Ramos (cell line): Measurements from ENCODE around the gene DDX1.
"Not testable (repeated sequence)": the region's sequence is repeated elsewhere in the genome, so short reads cannot be mapped to it uniquely, and the experiment has no call there.

Source experiments
- in situ Hi-C: fragments of 300-500 bp; cut with MboI; formaldehyde crosslinking; loops from one replicate; pipeline ENCODE4 v1.14.3; 2022; ENCODE audit warnings: low sequenced_read_pairs; ENCODE audit not compliant: unreplicated experiment

DDX1 gene

GRCh38 chr2:15591692-15592463 lies at the start of gene DDX1:
DDX1 (plus strand) TSS chr2:15591868; CDS start chr2:15591934, 66 bp downstream.
- in situ Hi-C loops, result loop anchor here (25.0 kb wide), 1 partner anchor 455 kb away; no protein-coding TSS in a partner anchor

DNA sequence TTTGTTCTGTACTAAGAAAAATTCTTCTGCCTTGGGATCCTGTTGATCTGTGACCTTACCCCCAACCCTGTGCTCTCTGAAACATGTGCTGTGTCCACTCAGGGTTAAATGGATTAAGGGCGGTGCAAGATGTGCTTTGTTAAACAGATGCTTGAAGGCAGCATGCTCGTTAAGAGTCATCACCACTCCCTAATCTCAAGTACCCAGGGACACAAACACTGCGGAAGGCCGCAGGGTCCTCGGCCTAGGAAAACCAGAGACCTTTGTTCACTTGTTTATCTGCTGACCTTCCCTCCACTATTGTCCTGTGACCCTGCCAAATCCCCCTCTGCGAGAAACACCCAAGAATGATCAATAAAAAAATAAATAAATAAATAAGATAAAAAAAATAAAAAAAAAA lies 49.4 kb upstream of the DDX1 start:
- in situ Hi-C loops, result not testable (repeated sequence)

- in situ Hi-C loops, result no loop called here
These were observed 48.6 kb upstream of the DDX1 start for GRCh38 chr2:15543053-15543452.

GRCh38 chr2:15543541-15543940 lies 48.1 kb upstream of the DDX1 start:
- in situ Hi-C loops, result no loop called here

GRCh38 chr2:15544227-15544626 lies 47.4 kb upstream of the DDX1 start:
- in situ Hi-C loops, result no loop called here

DNA sequence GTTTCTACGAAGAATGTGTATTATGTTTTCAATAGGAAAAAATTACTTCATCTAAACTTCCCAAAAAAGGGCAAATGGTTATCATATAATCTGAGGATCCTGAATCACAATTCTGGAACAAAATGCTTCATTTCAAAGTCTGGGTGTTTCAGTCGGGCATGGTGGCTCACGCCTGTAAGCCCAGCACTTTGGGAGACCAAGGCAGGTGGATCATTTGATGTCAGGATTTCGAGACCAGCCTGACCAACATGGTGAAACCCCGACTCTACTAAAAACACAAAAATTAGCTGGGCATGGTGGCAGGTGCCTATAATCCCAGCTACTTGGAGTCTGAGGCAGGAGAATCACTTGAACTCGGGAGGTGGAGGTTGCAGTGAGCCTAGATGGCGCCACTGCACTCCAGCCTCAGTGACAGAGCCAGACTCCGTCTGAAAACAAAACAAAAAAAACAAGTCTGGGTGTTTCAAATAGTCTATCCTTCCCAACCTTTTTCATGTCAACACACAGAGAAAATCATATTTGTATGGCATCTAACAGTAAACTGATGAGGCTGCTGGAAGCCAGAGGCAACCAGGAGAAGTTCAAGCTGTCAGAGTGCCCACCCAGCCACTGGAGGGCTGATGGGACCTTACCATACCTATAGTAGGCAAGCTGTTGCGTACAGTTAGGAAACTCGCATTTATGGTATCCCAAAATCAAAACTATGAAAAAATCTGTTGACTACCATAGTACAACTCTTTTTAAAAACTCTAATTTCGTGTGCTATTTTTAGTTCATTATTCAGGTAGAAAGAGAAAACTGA lies 45.2 kb upstream of the DDX1 start:
- in situ Hi-C loops, result no loop called here

DNA sequence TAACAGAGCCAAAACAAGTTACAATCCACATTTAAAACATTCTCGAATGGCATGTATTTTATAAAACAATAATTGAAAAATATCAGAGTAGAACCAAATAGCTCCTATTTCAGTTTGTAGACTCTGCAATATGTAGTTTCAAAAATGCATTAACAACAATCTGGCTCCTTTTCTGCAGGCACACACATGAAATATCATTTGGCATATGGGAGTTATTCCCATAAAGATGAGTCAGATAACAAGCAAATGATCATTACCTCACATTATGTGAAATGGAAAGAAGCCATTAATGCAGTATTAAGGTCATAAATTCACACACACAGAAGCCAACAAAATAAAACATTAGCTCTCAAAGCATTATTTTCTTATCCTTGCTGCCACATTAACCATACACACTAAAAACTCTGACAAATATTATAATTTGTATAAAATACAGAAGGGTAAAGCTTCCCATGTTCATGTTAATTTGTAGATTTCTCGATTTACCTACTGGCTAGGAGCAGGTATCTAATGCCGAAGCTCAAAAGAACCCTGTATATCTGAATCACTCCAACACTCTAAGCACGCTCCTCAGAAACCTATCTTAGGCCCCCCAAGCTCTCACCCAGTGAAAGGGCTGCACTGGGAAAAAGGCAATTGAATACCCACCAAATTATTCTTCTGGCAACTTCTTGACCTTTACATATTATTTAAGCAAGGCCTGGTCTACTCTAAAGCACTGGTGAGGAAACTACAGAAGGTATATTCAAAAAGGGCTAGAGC lies 44.4 kb upstream of the DDX1 start:
- in situ Hi-C loops, result no loop called here

DNA sequence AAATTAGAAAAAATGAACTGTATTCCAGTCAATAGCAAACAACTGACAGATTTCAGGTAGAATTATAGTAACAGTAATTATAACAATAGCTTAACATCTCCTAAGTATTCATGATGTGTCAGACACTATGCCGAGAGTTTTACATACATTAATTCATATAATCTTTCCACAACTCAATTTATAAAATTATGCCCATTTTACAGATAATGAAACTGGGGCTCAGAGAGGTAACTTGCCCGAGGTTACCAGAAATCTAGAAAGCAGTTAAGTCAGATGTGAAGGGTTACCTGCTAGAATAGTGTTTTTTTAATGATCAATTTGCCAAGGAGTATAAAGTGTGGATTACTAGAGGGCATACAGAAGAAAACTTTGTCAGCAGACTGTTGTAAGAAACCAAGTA lies 42.7 kb upstream of the DDX1 start:
- in situ Hi-C loops, result no loop called here

GRCh38 chr2:15553519-15553918 lies 38.1 kb upstream of the DDX1 start:
- in situ Hi-C loops, result no loop called here

DNA sequence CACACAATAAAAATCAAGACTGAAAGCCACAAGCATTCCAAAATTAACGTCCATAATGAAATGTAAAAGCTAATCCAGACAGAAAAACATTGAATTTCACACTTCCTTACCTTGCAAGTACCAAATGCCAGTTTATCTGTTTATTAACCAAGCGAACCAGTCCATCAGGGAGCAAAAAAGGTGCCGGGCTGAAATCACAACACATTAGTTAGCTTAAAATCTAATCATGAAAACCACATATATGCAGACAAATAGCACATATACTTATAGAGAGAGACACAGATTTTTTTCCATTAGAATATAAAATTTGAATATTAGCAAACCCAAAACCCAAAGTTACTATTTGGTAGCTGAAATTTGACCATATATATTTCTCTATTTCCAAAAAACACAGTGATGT lies 37.7 kb upstream of the DDX1 start:
- in situ Hi-C loops, result no loop called here

DNA sequence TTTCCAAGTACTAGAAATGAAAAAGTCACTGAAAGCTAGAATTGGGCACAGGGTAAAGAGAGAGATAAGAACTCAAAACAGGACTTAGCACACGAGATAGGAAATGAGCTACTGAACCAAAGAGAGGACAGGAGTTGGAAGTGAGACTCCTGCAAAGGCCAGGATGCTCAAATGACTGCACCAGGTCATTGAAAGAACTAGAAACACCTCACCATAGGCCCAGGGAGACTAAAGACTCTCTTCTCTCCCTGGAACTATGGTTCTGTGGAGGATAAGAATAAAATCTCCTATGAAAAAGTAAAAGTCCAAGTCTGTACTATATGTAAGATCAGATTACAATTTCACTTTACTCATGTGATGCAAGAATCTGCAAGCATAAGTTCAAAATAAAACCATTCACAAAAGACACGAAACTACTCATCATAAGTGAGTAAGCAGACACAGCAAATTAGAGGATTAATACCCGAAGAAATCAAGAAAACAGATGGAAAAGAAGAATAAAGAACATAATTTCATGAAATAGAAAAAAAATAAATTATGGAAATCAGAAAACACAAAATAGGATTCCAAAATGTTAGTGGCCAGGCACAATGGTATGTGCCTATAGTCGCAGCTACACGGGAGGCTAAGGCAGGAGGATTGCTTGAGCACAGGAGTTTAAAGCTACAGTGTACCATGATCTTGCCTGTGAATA lies 37.0 kb upstream of the DDX1 start:
- in situ Hi-C loops, result no loop called here

GRCh38 chr2:15555760-15556193 lies 35.9 kb upstream of the DDX1 start:
- in situ Hi-C loops, result no loop called here

- in situ Hi-C loops, result no loop called here
These were observed 35.2 kb upstream of the DDX1 start for GRCh38 chr2:15556311-15556930.

GRCh38 chr2:15557887-15558311 lies 33.8 kb upstream of the DDX1 start:
- in situ Hi-C loops, result no loop called here

DNA sequence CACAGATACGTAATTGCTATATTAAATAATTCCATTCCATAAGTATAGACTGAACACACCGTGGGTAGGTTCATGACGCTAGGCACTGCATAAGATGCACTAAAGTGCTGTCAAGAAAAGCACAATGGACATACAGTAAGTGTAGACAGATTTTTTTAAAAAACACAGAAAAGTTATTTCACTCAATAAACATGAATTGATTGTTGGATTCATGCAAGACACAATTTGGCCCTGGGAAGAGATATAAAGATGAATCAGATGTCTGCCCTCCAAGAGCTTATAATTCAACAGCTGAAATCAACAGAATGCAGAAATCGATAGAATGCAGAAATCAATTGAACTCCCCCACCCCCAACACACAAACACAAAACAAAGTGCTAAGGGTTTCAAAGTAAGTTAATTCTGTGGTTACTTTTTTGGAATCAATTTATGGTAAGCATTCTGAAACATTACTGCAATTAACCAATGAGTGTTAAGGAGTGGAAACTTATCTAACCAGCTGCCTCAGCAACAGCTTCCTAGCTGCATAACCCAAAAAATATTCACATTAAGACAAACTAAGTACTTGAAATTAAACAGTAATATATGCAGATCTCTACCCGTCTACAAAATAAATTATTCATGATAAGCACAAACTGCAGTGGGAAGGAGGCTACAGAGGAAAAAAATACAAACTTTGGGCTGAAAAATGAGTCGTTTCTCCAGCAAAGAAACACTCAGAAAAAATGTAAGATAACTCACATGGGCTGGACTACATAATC lies 32.1 kb upstream of the DDX1 start:
- in situ Hi-C loops, result no loop called here

- in situ Hi-C loops, result no loop called here
These were observed 31.3 kb upstream of the DDX1 start for GRCh38 chr2:15560140-15560987.

GRCh38 chr2:15560988-15561573 lies 30.6 kb upstream of the DDX1 start, which contains the start of gene NBAS:
NBAS (minus strand) TSS chr2:15561334; CDS start chr2:15561304, 30 bp downstream.
- in situ Hi-C loops, result no loop called here
